Thoracic aorta (tissue), 2 donors: ENCODE data around the gene UVRAG. TPM values are rescaled to one million over a fixed set of nuclear protein-coding genes. Genes with fewer than 3 reads are reported as not detected.

ENCODE experiments used
- ATAC-seq: fragments of 150-250 bp; one replicate; pipeline ENCODE4 v1.8.0; 2017; ENCODE audit warnings: low read depth; ENCODE audit not compliant: insufficient number of reproducible peaks, low FRiP score
- DNase-seq: peaks from one replicate; pipeline ENCODE4 v3.0.0-alpha.2; 2020; ENCODE audit warnings: low spot score
- H3K27ac ChIP-seq, 2 donors: fragments of 200-600 bp; sonication (generic); 1 replicate in 1 of 2; 2 replicates in 1 of 2; pipeline ENCODE4 v1.5.1; 2016; ENCODE audit warnings: mild to moderate bottlenecking in 2 of 2, moderate library complexity in 2 of 2
- H3K27me3 ChIP-seq: fragments of 200-600 bp; sonication (generic); replicated peaks from 2 replicates; pipeline ENCODE4 v1.6.0; 2016; ENCODE audit warnings: mild to moderate bottlenecking; ENCODE audit not compliant: insufficient read depth
- H3K36me3 ChIP-seq: fragments of 200-600 bp; sonication (generic); one replicate; pipeline ENCODE4 v1.5.1; 2016
- H3K4me1 ChIP-seq, 2 donors: fragments of 200-600 bp; sonication (generic); 1 replicate in 1 of 2; 2 replicates in 1 of 2; pipeline versions ENCODE4 v1.5.1 to v1.6.0; 2016; ENCODE audit warnings: low read depth in 2 of 2, mild to moderate bottlenecking in 1 of 2; ENCODE audit not compliant: control insufficient read depth in 1 of 2
- H3K4me3 ChIP-seq: fragments of 200-600 bp; sonication (generic); 2 replicates; pipeline ENCODE4 v1.5.1; 2016; ENCODE audit warnings: mild to moderate bottlenecking
- H3K9me3 ChIP-seq: fragments of 200-600 bp; sonication (generic); 2 replicates; pipeline ENCODE4 v1.5.1; 2016
- total RNA-seq, 2 donors: library from RNA; depleted of rRNA; stranded (reverse); fragments of >200 nt; gene quantifications; one replicate each; pipeline versions ENCODE4 v1.1.0 to v1.2.3, GENCODE V29; 2016
- TF ChIP-seq, protein P1 (sequence below): fragments of 200-600 bp; sonication (generic); IDR thresholded peaks from one replicate; pipeline ENCODE4 v1.5.1; 2019; ENCODE audit warnings: antibody characterized with exemption

UVRAG gene
- total RNA-seq, 2 donors from 2014 or later: 20.4 to 27.7 TPM

DNA sequence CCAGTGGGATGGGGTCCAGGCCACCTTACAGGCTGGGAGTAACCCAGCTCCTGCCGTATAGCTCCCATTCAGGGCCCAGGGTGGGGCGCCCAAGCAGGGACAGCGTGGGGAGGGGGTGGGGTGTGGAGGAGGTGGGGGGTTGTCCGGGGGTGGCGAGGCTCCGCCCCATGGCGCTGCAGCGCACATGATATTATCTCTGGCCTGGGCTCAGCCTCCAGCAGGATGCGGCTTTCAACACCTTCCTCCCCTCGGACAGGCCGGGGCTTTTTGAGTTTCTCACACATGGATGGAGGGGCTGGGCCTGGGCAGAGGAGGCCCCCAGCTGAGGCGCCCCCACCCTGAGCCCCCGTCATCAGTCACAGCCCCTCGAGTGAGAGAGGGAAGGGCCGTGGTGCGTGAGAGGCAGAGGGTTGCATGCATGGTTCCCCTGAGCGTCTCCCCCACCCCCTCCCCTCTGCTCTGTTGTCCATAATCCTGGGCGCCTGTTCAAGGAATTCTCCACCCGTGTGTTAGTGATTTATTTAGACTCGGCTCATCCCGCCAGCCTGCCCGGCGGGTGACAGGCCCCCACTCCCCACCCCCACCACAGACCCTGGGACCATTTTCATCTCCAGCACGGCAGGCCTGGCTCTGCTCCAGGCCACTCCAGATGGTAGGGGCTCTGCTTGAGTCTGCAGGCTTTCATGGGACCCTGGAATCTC, 346.4 kb downstream of the UVRAG start:
- Histone ChIP-seq H3K27me3 (no peaks in the 10 kb centered on the region), H3K27ac (no peak overlapping the region), H3K4me3 (no peak overlapping the region), H3K9me3 (no peaks in the 10 kb centered on the region), H3K4me1 (peaks cover 4 to 7% of the 10 kb centered on the region in 2 donors), H3K36me3 (no peaks in the 10 kb centered on the region)
- TF ChIP-seq, protein P1, sequence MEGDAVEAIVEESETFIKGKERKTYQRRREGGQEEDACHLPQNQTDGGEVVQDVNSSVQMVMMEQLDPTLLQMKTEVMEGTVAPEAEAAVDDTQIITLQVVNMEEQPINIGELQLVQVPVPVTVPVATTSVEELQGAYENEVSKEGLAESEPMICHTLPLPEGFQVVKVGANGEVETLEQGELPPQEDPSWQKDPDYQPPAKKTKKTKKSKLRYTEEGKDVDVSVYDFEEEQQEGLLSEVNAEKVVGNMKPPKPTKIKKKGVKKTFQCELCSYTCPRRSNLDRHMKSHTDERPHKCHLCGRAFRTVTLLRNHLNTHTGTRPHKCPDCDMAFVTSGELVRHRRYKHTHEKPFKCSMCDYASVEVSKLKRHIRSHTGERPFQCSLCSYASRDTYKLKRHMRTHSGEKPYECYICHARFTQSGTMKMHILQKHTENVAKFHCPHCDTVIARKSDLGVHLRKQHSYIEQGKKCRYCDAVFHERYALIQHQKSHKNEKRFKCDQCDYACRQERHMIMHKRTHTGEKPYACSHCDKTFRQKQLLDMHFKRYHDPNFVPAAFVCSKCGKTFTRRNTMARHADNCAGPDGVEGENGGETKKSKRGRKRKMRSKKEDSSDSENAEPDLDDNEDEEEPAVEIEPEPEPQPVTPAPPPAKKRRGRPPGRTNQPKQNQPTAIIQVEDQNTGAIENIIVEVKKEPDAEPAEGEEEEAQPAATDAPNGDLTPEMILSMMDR: no peak
- ATAC-seq (no peak), DNase-seq (no peak)

DNA sequence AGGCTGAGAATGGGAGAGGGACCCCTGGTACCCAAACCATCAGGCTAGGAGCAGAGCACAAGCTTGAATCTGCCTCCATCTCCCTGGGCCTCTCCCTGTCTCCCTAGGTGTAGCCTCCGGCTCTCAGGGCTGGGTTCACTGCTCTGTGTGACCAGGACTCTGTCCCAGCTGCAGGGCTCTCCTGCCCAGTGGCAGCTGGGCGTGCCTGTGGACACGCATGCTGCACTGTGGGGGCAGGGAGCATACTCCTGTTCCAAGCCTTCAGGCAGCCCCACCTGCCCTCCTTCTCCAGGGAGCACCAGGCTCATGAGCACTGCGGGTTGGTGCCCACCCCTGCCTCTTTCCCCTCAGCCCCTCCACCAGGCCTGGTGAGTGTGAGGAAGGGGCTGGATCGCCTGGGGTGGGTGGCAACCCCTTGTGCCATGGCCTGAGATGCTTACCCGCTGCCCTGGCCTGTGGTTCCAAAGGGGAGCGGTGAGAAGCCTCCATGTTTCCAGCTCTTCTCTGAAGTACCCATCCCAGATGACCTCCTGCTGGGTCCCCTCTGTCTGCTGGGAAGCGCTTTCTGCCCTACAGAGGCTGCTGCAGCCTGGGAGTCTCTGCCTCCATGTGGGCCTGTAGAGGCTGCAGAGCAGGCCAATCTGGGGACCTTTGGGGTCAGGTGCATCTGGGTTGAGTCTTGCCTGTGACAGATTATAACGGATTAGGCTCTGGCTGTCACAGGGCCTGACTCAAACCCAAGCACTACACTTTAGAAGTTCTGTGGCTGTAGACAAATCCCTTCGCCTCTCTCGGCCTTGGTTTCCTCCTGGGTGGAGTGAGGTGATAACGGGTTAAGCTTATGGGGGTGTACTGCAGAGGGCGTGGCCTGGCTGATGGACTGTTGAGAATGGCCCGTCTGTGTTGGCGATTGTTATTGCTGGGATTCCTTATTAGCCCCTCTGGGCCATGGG, 347.6 kb downstream of the UVRAG start:
- H3K36me3 ChIP-seq: no peaks in the 10 kb centered on the region
- no peaks in the 10 kb centered on the region for H3K9me3 ChIP-seq
- ATAC-seq (no peak), DNase-seq (no peak)
- no peak overlapping the region for H3K4me3 ChIP-seq
- TF ChIP-seq, protein P1: no peak
- no peaks in the 10 kb centered on the region for H3K27me3 ChIP-seq
- H3K4me1 ChIP-seq: peaks cover 4 to 7% of the 10 kb centered on the region in 2 donors
- H3K27ac ChIP-seq: no peak overlapping the region

DNA sequence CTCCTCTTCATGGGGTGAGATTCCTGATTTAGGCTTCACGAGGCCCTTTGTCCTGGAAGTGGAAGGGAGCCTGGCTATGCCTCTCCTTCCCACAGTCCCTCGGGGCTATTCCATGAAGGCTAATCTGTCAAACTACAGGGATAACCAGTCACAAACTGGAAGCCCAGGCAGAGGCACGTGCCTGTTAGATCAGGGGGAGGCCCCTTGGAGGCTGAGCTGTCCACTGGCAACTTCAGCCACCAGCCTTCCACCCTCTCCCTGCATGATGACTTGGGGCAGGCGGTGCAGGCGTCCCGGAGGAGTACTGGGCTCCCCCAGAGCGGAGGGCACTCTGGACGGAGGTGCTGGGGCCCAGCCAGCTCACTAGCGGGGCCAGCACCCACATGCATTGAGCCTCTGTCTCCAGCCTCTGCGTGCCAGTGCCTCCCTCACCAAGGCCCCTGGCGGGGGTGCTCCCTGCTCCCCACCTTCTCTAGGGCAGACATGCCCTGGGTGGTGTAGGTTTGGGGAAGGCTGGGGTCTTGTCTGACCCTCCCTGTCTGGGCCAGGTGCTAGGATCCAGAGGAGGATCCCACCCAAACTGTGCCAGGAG, 348.4 kb downstream of the UVRAG start:
- ATAC-seq: no peak
- no peak for DNase-seq
- Histone ChIP-seq H3K36me3 (no peaks in the 10 kb centered on the region), H3K27ac (no peak overlapping the region), H3K4me3 (no peak overlapping the region), H3K4me1 (peaks cover 4 to 7% of the 10 kb centered on the region in 2 donors), H3K27me3 (no peaks in the 10 kb centered on the region), H3K9me3 (no peaks in the 10 kb centered on the region)
- TF ChIP-seq, protein P1: no peak

DNA sequence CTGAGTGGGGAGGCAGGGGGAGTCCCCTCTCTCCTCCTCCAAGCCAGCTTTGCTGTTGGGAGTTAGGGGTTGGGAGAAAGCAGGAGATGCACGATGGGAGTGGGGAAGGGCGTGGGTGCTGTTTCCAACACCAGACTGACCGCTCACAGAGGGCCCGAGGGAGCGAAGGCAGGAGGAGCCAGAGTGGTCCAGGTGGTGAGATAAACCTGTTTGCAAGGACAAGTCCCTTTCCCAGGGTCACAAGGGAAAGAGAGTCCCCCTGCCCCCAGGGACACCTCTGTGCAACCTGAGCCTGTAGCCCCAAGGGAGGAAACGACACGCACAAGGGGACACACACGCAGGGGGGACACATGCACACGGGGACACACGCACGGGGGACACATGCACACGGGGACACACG, 349.1 kb downstream of the UVRAG start:
- H3K4me3 ChIP-seq: no peak overlapping the region
- peaks cover 4 to 7% of the 10 kb centered on the region in 2 donors for H3K4me1 ChIP-seq
- no peaks in the 10 kb centered on the region for H3K36me3 ChIP-seq
- no peaks in the 10 kb centered on the region for H3K27me3 ChIP-seq
- ATAC-seq (no peak), DNase-seq (no peak)
- TF ChIP-seq, protein P1: no peak
- no peak overlapping the region for H3K27ac ChIP-seq
- H3K9me3 ChIP-seq: no peaks in the 10 kb centered on the region
